Measurements from ENCODE around the gene UBE2C. TPM values are rescaled to one million over a fixed set of nuclear protein-coding genes. Genes with fewer than 3 reads are reported as not detected.
"Not testable (repeated sequence)": the region's sequence is repeated elsewhere in the genome, so short reads cannot be mapped to it uniquely, and the experiment has no call there.

Gene UBE2C
- polyA plus RNA-seq, 3 donors: 0.15 to 0.58 TPM; not detected in 1

- peaks cover 43% of the 10 kb centered on the region for H3K4me1 Mint-ChIP-seq
- Histone ChIP-seq H3K9ac (ENCODE audit: insufficient read depth, low read length, poor library complexity, severe bottlenecking) (no peak overlapping the region), H3K4me2 (replicated peaks; ENCODE audit: extremely low read depth, low read length, poor library complexity, severe bottlenecking) (no peak overlapping the region), H3K4me3 (replicated peaks in 1 of 3; ENCODE audit: low read depth in 2 of 3, low read length in 3 of 3) (no peak overlapping the region), H3K4me1 (ENCODE audit: control insufficient read depth in 1 of 2, insufficient read depth in 2 of 2, low read length in 2 of 2) (peaks cover 29 to 38% of the 10 kb centered on the region in 2 donors), H4K20me1 (ENCODE audit: insufficient read depth, low read length) (no peaks in the 10 kb centered on the region), H3K27me3 (ENCODE audit: control insufficient read depth in 2 of 2, insufficient read depth in 2 of 2, low read length in 2 of 2) (peaks cover 10 to 21% of the 10 kb centered on the region in 2 donors), H3K36me3 (replicated peaks in 1 of 2; ENCODE audit: control insufficient read depth in 1 of 2, insufficient read depth in 2 of 2, low read length in 2 of 2) (no peaks in the 10 kb centered on the region), H3K79me2 (ENCODE audit: insufficient read depth, low read length) (no peaks in the 10 kb centered on the region), H3K27ac (ENCODE audit: low read depth in 1 of 2, low read length in 2 of 2) (no peak overlapping the region), H2AFZ (ENCODE audit: insufficient read depth, low read depth, low read length, poor library complexity, severe bottlenecking) (no peak overlapping the region), H3K9me3 (replicated peaks in 1 of 2; ENCODE audit: control insufficient read depth in 1 of 2, insufficient read depth in 1 of 2, low read length in 2 of 2) (no peaks in the 10 kb centered on the region)
- H3K27ac Mint-ChIP-seq: peak overlapping the region in 1 of 7 donors; percentile 41
- WGBS (ENCODE audit: insufficient coverage): 98% methylated on average over 4 of the region's 6 CpGs
- TF ChIP-seq, protein P1, sequence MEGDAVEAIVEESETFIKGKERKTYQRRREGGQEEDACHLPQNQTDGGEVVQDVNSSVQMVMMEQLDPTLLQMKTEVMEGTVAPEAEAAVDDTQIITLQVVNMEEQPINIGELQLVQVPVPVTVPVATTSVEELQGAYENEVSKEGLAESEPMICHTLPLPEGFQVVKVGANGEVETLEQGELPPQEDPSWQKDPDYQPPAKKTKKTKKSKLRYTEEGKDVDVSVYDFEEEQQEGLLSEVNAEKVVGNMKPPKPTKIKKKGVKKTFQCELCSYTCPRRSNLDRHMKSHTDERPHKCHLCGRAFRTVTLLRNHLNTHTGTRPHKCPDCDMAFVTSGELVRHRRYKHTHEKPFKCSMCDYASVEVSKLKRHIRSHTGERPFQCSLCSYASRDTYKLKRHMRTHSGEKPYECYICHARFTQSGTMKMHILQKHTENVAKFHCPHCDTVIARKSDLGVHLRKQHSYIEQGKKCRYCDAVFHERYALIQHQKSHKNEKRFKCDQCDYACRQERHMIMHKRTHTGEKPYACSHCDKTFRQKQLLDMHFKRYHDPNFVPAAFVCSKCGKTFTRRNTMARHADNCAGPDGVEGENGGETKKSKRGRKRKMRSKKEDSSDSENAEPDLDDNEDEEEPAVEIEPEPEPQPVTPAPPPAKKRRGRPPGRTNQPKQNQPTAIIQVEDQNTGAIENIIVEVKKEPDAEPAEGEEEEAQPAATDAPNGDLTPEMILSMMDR (IDR thresholded peaks at IDR 0.05): no peak
- H3K36me3 Mint-ChIP-seq: peaks cover 0 to 8% of the 10 kb centered on the region in 2 donors
- no peak for DNase-seq
- H3K9me3 Mint-ChIP-seq: peaks cover 0 to 15% (median 5%) of the 10 kb centered on the region in 7 donors
- intact Hi-C loops (cut with micrococcal nuclease): no loop called here
- no peak overlapping the region for H3K4me3 Mint-ChIP-seq
- peaks cover 27 to 30% (median 29%) of the 10 kb centered on the region in 3 donors for H3K27me3 Mint-ChIP-seq (ENCODE audit: low read depth in 3 of 3)
Observed at GRCh38 chr20:45827712-45828111, 15.3 kb downstream of the UBE2C start.

- Histone ChIP-seq H3K4me1 (ENCODE audit: control insufficient read depth in 1 of 2, insufficient read depth in 2 of 2, low read length in 2 of 2) (peaks cover 32 to 38% of the 10 kb centered on the region in 2 donors), H3K79me2 (ENCODE audit: insufficient read depth, low read length) (no peaks in the 10 kb centered on the region), H3K9me3 (replicated peaks in 1 of 2; ENCODE audit: control insufficient read depth in 1 of 2, insufficient read depth in 1 of 2, low read length in 2 of 2) (no peaks in the 10 kb centered on the region), H3K27me3 (ENCODE audit: control insufficient read depth in 2 of 2, insufficient read depth in 2 of 2, low read length in 2 of 2) (peaks cover under 1 to 13% of the 10 kb centered on the region in 2 donors), H3K36me3 (replicated peaks in 1 of 2; ENCODE audit: control insufficient read depth in 1 of 2, insufficient read depth in 2 of 2, low read length in 2 of 2) (no peaks in the 10 kb centered on the region), H3K4me3 (replicated peaks in 1 of 3; ENCODE audit: low read depth in 2 of 3, low read length in 3 of 3) (no peak overlapping the region), H3K27ac (ENCODE audit: low read depth in 1 of 2, low read length in 2 of 2) (no peak overlapping the region), H3K9ac (ENCODE audit: insufficient read depth, low read length, poor library complexity, severe bottlenecking) (no peak overlapping the region), H4K20me1 (ENCODE audit: insufficient read depth, low read length) (no peaks in the 10 kb centered on the region), H2AFZ (ENCODE audit: insufficient read depth, low read depth, low read length, poor library complexity, severe bottlenecking) (no peak overlapping the region), H3K4me2 (replicated peaks; ENCODE audit: extremely low read depth, low read length, poor library complexity, severe bottlenecking) (no peak overlapping the region)
- TF ChIP-seq, protein P1 (IDR thresholded peaks at IDR 0.05): no peak
- H3K36me3 Mint-ChIP-seq: peaks cover 0 to 8% of the 10 kb centered on the region in 2 donors
- H3K27me3 Mint-ChIP-seq (ENCODE audit: low read depth in 3 of 3): peaks cover 19 to 21% (median 20%) of the 10 kb centered on the region in 3 donors
- no peak for DNase-seq
- H3K9me3 Mint-ChIP-seq: peaks cover 0 to 13% (median 4%) of the 10 kb centered on the region in 7 donors
- H3K4me1 Mint-ChIP-seq: peaks cover 42% of the 10 kb centered on the region
- intact Hi-C loops (cut with micrococcal nuclease): no loop called here
- H3K4me3 Mint-ChIP-seq: no peak overlapping the region
- WGBS (ENCODE audit: insufficient coverage): 80% methylated on average over 1 of the region's 2 CpGs
- H3K27ac Mint-ChIP-seq: no peak overlapping the region
Observed at GRCh38 chr20:45828589-45828988, 16.1 kb downstream of the UBE2C start.

DNA sequence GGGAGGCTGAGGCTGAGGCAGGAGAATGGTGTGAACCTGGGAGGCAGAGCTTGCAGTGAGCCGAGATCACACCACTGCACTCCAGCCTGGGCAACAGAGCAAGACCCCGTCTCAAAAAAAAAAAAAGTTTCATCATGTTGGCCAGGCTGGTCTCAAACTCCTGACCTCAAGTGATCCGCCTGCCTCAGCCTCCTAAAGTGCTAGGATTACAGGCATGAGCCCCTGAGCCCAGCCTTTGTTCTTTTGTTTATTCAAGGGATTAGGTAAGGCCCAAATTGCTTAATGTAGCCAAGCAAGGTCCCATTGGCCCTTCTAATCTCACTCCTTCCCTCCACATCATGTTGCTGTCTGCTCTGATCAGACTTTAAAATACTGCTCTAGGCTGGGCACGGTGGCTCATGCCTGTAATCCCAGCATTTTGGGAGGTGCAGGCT is 17.2 kb downstream of the UBE2C start:
- intact Hi-C loops (cut with micrococcal nuclease): not testable (repeated sequence)

More for the DNA sequence above, 17.2 kb downstream of the UBE2C start:
- not testable (repeated sequence) for H3K9me3 ChIP-seq (replicated peaks in 1 of 2; ENCODE audit: control insufficient read depth in 1 of 2, insufficient read depth in 1 of 2, low read length in 2 of 2); H3K9me3 Mint-ChIP-seq; H3K27ac ChIP-seq (ENCODE audit: low read depth in 1 of 2, low read length in 2 of 2); H3K4me3 Mint-ChIP-seq; H3K36me3 ChIP-seq (replicated peaks in 1 of 2; ENCODE audit: control insufficient read depth in 1 of 2, insufficient read depth in 2 of 2, low read length in 2 of 2); H3K79me2 ChIP-seq (ENCODE audit: insufficient read depth, low read length); H3K27me3 ChIP-seq (ENCODE audit: control insufficient read depth in 2 of 2, insufficient read depth in 2 of 2, low read length in 2 of 2); H3K27ac Mint-ChIP-seq; H2AFZ ChIP-seq (ENCODE audit: insufficient read depth, low read depth, low read length, poor library complexity, severe bottlenecking); H3K9ac ChIP-seq (ENCODE audit: insufficient read depth, low read length, poor library complexity, severe bottlenecking); DNase-seq; H3K36me3 Mint-ChIP-seq; H4K20me1 ChIP-seq (ENCODE audit: insufficient read depth, low read length); H3K4me2 ChIP-seq (replicated peaks; ENCODE audit: extremely low read depth, low read length, poor library complexity, severe bottlenecking); H3K4me3 ChIP-seq (replicated peaks in 1 of 3; ENCODE audit: low read depth in 2 of 3, low read length in 3 of 3)
- peaks cover 8 to 10% (median 9%) of the 10 kb centered on the region in 3 donors for H3K27me3 Mint-ChIP-seq (ENCODE audit: low read depth in 3 of 3)
- WGBS (ENCODE audit: insufficient coverage): 93% methylated on average over 2 of the region's 4 CpGs
- peaks cover 39% of the 10 kb centered on the region for H3K4me1 Mint-ChIP-seq
- H3K4me1 ChIP-seq (ENCODE audit: control insufficient read depth in 1 of 2, insufficient read depth in 2 of 2, low read length in 2 of 2): peaks cover 31 to 39% of the 10 kb centered on the region in 2 donors
